Measurements from ENCODE around the gene SAP25.

The SAP25 gene

DNA sequence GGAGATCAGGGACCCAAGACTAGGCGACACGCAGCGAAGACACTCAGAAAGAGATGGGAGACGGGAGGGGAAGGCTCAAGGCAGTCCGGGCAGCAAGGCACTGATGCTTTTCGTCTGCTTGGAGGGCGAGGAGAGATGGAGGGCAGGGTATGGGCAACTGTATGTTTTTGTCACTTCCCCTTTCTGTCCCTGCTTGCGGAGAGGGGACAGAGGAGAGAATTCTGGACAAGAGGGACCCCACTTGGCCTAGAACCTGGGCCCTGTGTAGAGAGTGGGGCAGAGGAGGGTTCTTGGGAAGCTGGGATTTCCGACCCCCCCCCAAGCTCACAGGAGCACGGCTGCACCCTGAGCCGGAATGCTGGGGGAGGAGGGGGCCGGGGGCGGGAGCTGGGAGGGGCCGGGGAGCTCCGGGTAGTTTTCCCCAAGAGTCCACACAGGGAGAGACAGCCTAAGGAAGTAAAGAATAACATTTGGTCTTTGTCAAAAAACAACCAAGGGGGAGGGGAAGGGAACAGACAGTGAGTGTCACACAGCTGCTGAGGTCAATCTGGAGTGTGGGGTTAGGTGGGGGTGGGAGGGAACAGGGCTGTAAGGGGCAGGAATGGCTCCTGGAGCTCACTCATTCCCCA lies 10.5 kb upstream of the SAP25 start:
- TF ChIP-seq, protein P1, sequence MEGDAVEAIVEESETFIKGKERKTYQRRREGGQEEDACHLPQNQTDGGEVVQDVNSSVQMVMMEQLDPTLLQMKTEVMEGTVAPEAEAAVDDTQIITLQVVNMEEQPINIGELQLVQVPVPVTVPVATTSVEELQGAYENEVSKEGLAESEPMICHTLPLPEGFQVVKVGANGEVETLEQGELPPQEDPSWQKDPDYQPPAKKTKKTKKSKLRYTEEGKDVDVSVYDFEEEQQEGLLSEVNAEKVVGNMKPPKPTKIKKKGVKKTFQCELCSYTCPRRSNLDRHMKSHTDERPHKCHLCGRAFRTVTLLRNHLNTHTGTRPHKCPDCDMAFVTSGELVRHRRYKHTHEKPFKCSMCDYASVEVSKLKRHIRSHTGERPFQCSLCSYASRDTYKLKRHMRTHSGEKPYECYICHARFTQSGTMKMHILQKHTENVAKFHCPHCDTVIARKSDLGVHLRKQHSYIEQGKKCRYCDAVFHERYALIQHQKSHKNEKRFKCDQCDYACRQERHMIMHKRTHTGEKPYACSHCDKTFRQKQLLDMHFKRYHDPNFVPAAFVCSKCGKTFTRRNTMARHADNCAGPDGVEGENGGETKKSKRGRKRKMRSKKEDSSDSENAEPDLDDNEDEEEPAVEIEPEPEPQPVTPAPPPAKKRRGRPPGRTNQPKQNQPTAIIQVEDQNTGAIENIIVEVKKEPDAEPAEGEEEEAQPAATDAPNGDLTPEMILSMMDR (IDR thresholded peaks at IDR 0.05; ENCODE audit: extremely low read depth, missing control alignments), result no peak
- no peak for DNase-seq (ENCODE audit: low spot score)

DNA sequence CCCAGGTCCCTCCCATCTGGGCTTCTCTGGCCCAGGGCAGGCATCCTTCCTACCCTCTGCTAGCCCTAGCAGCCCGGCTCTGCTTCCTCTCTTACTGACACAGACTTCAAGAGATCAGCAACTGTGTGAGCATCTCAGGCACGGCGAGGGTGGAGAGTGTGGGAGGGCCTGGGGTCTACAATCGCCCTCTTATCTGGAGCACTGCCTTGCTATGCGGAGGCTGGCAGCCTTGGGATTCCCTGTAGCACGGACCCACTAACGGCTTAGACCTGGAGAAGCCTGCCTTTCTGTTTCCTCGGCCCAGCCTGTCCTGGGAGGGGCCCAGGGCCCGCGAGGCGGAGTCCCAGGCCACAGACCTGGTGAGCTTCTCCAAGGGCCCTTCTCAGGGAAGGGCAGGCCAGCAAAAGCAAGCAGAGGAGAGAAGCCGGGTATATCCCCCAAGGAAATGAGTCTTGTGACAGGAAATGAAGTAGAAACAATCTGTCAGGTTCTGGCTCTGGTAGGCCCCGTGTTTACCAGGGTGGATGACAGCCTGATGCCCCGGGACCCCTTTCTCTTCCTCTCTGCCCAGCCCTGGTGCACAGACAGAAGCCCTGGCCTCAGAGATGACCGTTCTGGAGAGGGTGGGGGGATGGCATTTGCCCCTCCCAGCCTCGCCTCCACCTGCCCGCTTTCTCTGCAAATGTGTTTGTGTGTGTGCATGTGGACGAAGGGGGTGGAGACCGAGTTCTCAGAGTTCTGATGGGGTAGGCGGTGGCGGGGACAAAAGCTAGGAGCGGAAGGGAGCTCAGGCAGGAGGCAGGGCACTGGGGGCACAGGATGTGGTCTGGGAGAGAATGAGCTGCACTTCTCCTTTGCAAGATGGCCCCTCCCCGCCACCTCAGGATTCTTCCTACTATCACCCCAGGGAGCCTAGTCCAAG lies 9.7 kb upstream of the SAP25 start:
- TF ChIP-seq, protein P1 (IDR thresholded peaks at IDR 0.05; ENCODE audit: extremely low read depth, missing control alignments), result no peak
- DNase-seq (ENCODE audit: low spot score), result peak; percentile 66

DNA sequence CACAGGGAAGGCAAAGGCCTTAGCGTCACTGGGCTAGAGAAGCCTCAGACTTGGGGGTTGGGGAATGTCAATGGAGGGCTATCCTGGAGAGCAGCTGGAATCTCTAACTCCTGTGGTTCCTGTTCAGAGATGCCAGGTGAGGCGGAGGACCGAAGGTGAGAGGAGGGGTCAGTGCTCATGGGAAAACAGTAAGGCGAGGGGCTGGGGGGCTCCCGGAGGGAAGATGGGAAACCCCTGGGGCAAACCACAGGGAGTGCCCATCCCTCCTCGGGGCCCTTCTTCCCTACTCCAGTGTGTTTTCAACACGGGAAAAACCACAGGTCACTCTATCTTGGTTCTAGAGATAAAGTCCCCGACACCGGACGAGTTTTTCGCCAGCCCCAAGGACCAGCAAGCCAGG lies 8.9 kb upstream of the SAP25 start:
- TF ChIP-seq, protein P1 (IDR thresholded peaks at IDR 0.05; ENCODE audit: extremely low read depth, missing control alignments), result no peak

DNA sequence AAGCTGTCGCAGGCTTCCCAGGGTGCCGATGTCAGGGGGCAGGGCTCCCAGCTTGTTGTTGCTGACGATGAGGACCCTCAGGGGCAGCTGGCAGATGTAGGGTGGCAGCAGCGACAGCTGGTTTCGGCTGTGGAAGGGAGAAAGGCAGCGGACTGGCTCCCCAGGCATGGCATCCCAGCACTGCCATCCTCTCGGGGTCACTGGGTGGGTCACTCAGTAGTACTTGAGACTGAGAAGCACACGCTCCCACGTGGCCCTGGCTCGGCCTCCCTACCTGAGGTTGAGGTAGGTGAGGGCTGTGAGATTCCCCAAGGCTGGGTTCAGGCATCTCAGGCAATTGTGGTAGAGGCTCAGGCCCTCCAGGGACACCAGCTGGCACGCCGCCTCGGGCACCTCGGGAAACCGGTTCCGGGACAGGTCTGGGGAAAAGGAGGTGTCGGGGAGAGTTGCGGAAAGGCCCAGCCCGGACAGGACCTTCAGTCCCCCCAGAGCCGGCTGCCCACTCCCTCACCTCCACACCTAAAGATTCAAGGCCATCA lies 8.4 kb upstream of the SAP25 start:
- TF ChIP-seq, protein P1 (IDR thresholded peaks at IDR 0.05; ENCODE audit: extremely low read depth, missing control alignments), result no peak
- no peak for DNase-seq (ENCODE audit: low spot score)

More for the DNA sequence above, 8.9 kb upstream of the SAP25 start:
- no peak for DNase-seq (ENCODE audit: low spot score)

DNA sequence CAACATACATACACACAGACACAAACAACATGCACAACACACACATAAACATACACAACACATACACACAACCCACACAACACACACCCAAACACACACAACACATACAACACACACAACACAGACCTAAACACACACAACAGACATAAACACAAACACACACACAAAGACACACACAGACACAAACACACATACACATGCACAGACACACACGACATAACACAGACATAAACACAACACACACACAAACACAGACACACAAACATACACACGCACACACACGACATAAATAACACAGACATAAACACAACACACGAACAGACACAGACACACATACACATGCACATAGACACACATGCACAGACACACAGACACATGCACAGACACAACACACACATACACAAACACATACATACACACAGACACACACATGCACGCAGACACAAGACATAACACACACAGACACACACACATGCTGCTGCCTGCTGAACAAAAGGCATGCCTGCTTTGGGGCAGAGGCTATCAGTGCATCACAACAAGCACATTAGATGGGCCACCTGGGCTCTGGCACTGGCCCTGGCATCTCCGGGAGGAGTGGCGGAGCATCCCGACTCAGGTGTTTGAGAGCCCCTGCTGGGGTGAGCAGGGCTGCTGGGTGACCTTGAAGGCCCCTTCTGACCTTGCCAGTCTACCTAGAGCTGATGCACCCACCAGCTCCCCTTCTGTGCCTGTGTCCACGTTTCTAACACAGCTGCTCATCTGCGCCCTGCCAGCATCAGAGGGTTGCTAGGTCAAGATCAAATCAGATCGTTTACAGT lies 7.0 kb upstream of the SAP25 start:
- no peak for DNase-seq (ENCODE audit: low spot score)
- TF ChIP-seq, protein P1 (IDR thresholded peaks at IDR 0.05; ENCODE audit: extremely low read depth, missing control alignments), result no peak

DNA sequence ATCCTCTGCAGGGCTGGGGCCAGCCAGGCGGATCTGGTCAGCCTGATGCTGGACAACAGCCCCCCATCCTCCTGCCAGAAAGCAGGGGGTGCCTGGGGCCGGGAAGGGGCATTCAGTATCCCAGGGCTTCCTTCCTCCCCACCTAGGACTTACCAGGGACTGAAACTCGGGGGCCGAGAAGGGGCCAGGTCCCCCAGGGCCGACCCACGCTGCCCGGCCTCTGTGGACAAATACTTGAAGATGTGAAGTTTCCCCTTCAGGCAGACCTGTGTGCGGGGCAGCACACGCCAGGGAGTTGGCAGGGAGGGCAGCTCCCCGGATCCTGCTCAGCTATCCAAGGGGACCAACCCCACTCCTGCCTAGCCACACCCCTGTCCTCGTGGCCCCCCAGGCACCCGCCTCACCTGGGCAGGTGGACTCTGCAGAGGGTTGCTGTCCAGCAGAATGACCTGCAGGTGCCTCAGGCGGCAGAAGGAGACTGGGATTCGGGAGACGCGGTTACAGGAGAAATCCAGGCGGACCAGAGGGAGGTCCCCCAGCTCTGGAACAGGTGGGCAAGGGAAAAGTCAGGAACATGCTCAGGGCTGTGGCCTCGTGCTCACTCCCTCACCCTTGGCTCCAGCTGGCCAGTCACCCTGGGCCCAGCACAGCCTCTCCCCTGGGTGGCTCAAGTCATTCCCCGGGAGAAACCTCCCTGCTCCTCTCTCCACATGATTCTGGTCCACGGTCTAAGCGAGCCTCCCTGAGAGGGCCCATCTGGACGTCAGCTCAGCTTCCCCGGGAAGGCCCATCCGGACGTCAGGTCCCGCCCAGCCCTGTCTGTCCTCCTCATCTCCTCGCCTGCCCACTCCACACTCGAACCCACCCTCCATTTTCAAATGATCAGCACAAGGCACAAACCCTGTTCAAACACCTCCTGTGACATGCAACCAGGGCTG lies 4.8 kb upstream of the SAP25 start:
- no peak for DNase-seq (ENCODE audit: low spot score)
- TF ChIP-seq, protein P1 (IDR thresholded peaks at IDR 0.05; ENCODE audit: extremely low read depth, missing control alignments), result no peak
